ENCODE measurements around the gene ELF4. TPM values are rescaled to one million over a fixed set of nuclear protein-coding genes. Genes with fewer than 3 reads are reported as not detected.

Gene ELF4
- total RNA-seq, 4 donors from 2014 or later = 6.2 to 9.9 (median 9.4) TPM

DNA sequence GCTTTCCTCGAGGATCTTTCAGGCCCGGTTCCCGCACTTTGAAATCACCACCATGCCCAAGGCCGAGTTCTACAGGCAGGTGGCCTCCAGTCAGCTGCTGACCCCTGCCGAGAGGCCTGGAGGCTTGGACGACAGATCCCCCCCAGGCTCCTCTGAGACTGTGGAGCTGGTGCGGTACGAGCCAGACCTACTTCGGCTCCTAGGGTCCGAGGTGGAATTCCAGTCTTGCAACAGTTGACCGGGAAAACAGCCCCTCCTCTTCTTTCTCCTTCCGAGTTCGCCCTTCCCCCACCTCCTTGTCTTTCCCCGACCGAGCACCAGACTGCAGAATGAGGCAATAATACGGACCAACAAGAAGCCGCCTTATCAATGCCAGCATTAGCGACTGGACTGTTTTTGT is 54.4 kb downstream of the ELF4 start:
- Histone ChIP-seq H3K27me3 (no peaks in the 10 kb centered on the region), H3K36me3 (peaks cover 0 to 45% (median 30%) of the 10 kb centered on the region in 4 donors), H3K27ac (replicated peaks in 1 of 4) (peak overlapping the region in 1 of 4 donors; percentile 54), H3K9me3 (no peaks in the 10 kb centered on the region), H3K4me3 (no peak overlapping the region), H3K4me1 (peaks cover 0 to 46% (median 33%) of the 10 kb centered on the region in 4 donors)
- no peak for DNase-seq (ENCODE audit: extremely low spot score)
- TF ChIP-seq EP300 (IDR thresholded peaks at IDR 0.05) (no peak), POLR2AphosphoS5 (IDR thresholded peaks at IDR 0.05) (no peak), POLR2A (IDR thresholded peaks at IDR 0.05; ENCODE audit: low read depth) (no peak)
- TF ChIP-seq, protein P1, sequence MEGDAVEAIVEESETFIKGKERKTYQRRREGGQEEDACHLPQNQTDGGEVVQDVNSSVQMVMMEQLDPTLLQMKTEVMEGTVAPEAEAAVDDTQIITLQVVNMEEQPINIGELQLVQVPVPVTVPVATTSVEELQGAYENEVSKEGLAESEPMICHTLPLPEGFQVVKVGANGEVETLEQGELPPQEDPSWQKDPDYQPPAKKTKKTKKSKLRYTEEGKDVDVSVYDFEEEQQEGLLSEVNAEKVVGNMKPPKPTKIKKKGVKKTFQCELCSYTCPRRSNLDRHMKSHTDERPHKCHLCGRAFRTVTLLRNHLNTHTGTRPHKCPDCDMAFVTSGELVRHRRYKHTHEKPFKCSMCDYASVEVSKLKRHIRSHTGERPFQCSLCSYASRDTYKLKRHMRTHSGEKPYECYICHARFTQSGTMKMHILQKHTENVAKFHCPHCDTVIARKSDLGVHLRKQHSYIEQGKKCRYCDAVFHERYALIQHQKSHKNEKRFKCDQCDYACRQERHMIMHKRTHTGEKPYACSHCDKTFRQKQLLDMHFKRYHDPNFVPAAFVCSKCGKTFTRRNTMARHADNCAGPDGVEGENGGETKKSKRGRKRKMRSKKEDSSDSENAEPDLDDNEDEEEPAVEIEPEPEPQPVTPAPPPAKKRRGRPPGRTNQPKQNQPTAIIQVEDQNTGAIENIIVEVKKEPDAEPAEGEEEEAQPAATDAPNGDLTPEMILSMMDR (IDR thresholded peaks at IDR 0.05) = no peak
- WGBS = 79% methylated on average over 16 of the region's 18 CpGs
- intact Hi-C loops (cut with DNase I) = loop anchor here (10.0 kb wide), 1 partner anchor 451 kb away; no protein-coding TSS in a partner anchor

DNA sequence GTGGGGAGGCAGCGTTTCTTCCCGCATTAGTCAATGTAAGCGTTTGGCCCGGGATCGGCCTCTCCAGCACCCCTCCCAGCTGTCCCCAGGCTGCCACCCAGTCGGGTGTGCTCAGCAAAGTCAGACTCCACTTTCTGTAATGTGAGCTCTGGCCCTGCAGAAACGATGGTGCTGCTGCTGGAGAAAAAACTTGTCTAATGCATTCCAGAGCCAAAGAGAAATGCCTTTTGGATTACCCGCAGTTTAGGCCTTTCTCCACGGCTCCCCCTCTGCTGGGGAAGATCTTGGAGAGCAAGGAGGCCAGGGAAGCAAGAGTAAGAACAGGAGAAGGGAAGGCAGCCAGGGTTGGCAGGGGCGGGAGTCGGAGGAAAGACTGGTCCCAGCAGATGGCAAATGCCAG is 55.2 kb downstream of the ELF4 start:
- no peak for DNase-seq (ENCODE audit: extremely low spot score)
- Histone ChIP-seq H3K27ac (replicated peaks in 1 of 4) (peak overlapping the region; percentile 51 to 61 (median 57)), H3K4me1 (peaks cover 0 to 39% (median 31%) of the 10 kb centered on the region in 4 donors), H3K9me3 (no peaks in the 10 kb centered on the region), H3K4me3 (no peak overlapping the region), H3K36me3 (peaks cover 0 to 51% (median 37%) of the 10 kb centered on the region in 4 donors), H3K27me3 (no peaks in the 10 kb centered on the region)
- 62% methylated on average over 11 of the region's 11 CpGs for WGBS
- no peak for TF ChIP-seq EP300 (IDR thresholded peaks at IDR 0.05)
- TF ChIP-seq POLR2AphosphoS5 (IDR thresholded peaks at IDR 0.05) = peak in 1 of 2 donors; percentile 24
- intact Hi-C loops (cut with DNase I) = loop anchor here (10.0 kb wide), 1 partner anchor 450 kb away; no protein-coding TSS in a partner anchor

DNA sequence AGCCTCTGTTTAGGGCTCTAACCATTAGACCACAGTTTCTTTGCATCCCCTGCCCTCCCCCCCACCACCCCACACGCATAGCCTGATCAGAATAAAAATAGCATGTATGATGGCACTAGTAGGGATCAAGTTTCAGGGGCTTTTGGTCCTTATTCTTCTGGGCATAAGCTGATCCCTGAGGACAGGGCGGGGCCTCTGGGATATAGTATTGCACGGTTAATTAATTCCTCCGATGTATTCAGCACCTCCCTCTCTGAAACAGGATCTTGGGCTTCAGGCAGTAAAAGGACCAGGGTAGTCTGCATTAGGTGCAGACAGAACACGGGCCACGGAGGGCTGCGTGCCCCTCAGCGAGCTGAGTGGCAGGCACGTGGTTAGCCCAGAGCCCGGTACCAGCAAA is 57.1 kb downstream of the ELF4 start:
- intact Hi-C loops (cut with DNase I) = loop anchor here (10.0 kb wide), 1 partner anchor 448 kb away; no protein-coding TSS in a partner anchor
- Histone ChIP-seq H3K36me3 (peaks cover 0 to 67% (median 44%) of the 10 kb centered on the region in 4 donors), H3K9me3 (no peaks in the 10 kb centered on the region), H3K4me3 (no peak overlapping the region), H3K27ac (replicated peaks in 1 of 4) (no peak overlapping the region), H3K27me3 (no peaks in the 10 kb centered on the region), H3K4me1 (peaks cover 0 to 28% (median 25%) of the 10 kb centered on the region in 4 donors)
- TF ChIP-seq, protein P1 (IDR thresholded peaks at IDR 0.05) = no peak
- TF ChIP-seq EP300 (IDR thresholded peaks at IDR 0.05) (no peak), POLR2A (IDR thresholded peaks at IDR 0.05; ENCODE audit: low read depth) (no peak), POLR2AphosphoS5 (IDR thresholded peaks at IDR 0.05) (no peak)
- DNase-seq (ENCODE audit: extremely low spot score) = no peak
- 87% methylated on average over 10 of the region's 10 CpGs for WGBS

DNA sequence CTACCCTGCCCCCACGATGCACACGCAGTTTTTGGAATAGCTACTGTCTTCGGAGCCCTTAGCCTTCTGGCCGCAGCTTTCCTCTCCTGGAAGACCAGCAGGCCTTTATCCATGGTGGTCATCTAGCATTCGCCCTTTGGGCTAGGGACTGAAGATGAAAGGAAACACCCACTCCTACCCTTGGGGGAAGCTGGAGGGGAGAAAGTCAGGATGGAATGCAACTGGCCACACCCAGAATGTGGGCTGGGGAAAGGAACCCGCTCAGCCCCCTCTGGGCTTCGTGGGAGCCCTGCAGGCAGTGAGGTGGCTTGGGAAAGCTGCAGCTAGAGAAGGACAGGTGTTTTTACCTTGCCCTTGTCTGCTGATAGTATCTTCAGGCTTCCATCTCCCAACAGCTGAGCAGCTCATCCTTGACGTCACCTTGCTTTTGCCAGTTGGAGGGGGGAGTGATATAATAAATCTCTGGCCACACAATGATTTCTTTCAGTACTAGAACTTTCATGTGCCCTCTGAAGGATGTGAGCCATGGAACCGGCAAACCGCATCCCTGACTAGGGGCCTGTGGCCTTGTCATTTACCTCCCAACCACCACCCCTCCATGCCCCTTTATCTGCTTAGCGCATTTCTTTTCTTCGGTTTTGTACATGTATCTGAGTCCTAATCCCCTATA is 59.0 kb downstream of the ELF4 start:
- no peaks in the 10 kb centered on the region for H3K9me3 ChIP-seq
- peaks cover 0 to 81% (median 62%) of the 10 kb centered on the region in 4 donors for H3K36me3 ChIP-seq
- intact Hi-C loops (cut with DNase I) = loop anchor here (10.0 kb wide), 1 partner anchor 447 kb away; no protein-coding TSS in a partner anchor
- H3K27me3 ChIP-seq = no peaks in the 10 kb centered on the region
- 84% methylated on average over 12 of the region's 12 CpGs for WGBS
- no peak for DNase-seq (ENCODE audit: extremely low spot score)
- H3K27ac ChIP-seq (replicated peaks in 1 of 4) = no peak overlapping the region
- peaks cover 0 to 28% (median 25%) of the 10 kb centered on the region in 4 donors for H3K4me1 ChIP-seq
- H3K4me3 ChIP-seq = no peak overlapping the region
- TF ChIP-seq POLR2A (IDR thresholded peaks at IDR 0.05; ENCODE audit: low read depth) (no peak), EP300 (IDR thresholded peaks at IDR 0.05) (no peak), POLR2AphosphoS5 (IDR thresholded peaks at IDR 0.05) (no peak)
- TF ChIP-seq, protein P1 (IDR thresholded peaks at IDR 0.05) = no peak

DNA sequence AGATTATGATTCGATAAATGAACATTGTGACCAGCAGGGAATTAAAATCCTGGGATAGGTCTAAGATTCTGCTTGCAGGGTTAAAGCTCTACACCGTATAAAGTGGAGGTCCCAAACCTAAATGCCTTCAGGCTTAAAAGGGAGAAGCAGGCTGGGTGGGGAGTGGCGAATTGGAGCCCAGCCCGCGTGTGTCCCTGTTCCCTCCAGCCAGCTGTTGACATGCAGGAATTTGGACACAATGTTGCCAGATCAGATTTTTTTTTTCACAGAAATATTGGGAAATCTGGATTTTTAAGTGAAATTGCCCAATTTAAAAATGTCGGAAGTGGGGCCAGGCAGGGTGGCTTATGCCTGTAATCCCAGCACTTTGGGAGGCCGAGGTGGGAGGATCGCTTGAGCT is 60.5 kb downstream of the ELF4 start:
- intact Hi-C loops (cut with DNase I) = loop anchor here (10.0 kb wide), 1 partner anchor 445 kb away; no protein-coding TSS in a partner anchor
- Histone ChIP-seq H3K27me3 (no peaks in the 10 kb centered on the region), H3K27ac (replicated peaks in 1 of 4) (no peak overlapping the region), H3K9me3 (no peaks in the 10 kb centered on the region), H3K4me1 (peaks cover 0 to 17% (median 14%) of the 10 kb centered on the region in 4 donors), H3K4me3 (no peak overlapping the region), H3K36me3 (peaks cover 0 to 88% (median 70%) of the 10 kb centered on the region in 4 donors)
- DNase-seq (ENCODE audit: extremely low spot score) = no peak
- WGBS = 85% methylated on average over 8 of the region's 8 CpGs
- TF ChIP-seq, protein P1 (IDR thresholded peaks at IDR 0.05) = no peak
- peak in 1 of 2 donors; percentile 18 for TF ChIP-seq POLR2AphosphoS5 (IDR thresholded peaks at IDR 0.05)

Measured in esophagus muscularis mucosa (tissue), 4 donors.